ENCODE measurements around the gene OPCML.

- TF ChIP-seq, protein P1, sequence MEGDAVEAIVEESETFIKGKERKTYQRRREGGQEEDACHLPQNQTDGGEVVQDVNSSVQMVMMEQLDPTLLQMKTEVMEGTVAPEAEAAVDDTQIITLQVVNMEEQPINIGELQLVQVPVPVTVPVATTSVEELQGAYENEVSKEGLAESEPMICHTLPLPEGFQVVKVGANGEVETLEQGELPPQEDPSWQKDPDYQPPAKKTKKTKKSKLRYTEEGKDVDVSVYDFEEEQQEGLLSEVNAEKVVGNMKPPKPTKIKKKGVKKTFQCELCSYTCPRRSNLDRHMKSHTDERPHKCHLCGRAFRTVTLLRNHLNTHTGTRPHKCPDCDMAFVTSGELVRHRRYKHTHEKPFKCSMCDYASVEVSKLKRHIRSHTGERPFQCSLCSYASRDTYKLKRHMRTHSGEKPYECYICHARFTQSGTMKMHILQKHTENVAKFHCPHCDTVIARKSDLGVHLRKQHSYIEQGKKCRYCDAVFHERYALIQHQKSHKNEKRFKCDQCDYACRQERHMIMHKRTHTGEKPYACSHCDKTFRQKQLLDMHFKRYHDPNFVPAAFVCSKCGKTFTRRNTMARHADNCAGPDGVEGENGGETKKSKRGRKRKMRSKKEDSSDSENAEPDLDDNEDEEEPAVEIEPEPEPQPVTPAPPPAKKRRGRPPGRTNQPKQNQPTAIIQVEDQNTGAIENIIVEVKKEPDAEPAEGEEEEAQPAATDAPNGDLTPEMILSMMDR (conservative IDR thresholded peaks at IDR 0.05 in 1 of 2, IDR thresholded peaks at IDR 0.05 in 1 of 2; ENCODE audit: extremely low read depth in 1 of 2, insufficient read depth in 1 of 2, low read depth in 1 of 2, low read length in 2 of 2), result no peak
- no peak for TF ChIP-seq EZH2 (IDR thresholded peaks at IDR 0.05; ENCODE audit: borderline replicate concordance, low read length)
Observed at GRCh38 chr11:133212201-133212600, 320.1 kb downstream of the OPCML start.

Data from mammary epithelial cell (primary cell).